WI38 (cell line): ENCODE results near the gene ACER1.

Experiments used
- H3K4me3 ChIP-seq: 2 replicates; pipeline ENCODE4 v1.5.1; 2011; ENCODE audit warnings: low read depth, mild to moderate bottlenecking, control low read depth, low read length
- CTCF ChIP-seq: IDR thresholded peaks from 2 replicates; pipeline ENCODE4 v1.5.1; 2012; ENCODE audit warnings: low read depth, mild to moderate bottlenecking, control low read depth, low read length

Gene ACER1

GRCh38 chr19:6375411-6376010 is 42.1 kb upstream of the ACER1 start, which contains the start of gene PSPN:
Gene PSPN, minus strand, starts transcription at chr19:6375933. Its CDS starts 84 bp downstream, at chr19:6375849.
- no peak within 1 kb of the TSS for H3K4me3 ChIP-seq
- no peak for TF ChIP-seq CTCF

DNA sequence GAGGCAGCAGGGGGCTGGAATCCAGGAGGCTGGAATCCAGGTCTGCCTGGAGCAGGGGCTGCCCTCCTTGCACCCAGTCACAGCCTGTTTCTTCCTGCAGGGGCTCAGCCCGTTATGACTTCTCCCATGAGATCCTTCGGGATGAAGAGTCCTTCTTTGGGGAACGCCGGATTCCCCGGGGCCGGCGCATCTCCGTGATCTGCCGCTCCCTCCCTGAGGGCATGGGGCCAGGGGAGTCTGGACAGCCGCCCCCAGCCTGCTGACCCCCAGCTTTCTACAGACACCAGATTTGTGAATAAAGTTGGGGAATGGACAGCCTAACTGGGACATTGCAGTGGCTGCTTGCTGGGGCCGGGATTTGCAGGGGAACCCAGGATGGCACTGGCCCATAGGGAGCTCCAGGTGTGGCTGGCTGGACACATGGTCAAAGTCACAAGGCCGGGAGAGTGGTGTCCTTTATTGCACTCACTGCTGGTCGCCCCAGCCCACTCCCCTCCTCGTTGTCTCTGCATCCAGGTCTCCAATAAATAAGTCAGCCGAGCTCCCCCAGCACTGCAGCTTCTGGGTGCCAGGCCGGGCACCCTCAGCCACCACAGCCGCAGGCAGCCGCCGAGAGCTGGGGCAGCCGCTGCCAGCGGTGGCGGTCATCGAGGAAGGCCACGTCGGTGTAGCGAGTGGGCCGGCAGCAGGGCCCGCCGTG is 41.4 kb upstream of the ACER1 start:
- H3K4me3 ChIP-seq, result no peak overlapping the region
- no peak for TF ChIP-seq CTCF

- no peak for TF ChIP-seq CTCF
- H3K4me3 ChIP-seq, result peak overlapping the region; percentile 54
Measured at GRCh38 chr19:6374161-6374709, 40.8 kb upstream of the ACER1 start.

DNA sequence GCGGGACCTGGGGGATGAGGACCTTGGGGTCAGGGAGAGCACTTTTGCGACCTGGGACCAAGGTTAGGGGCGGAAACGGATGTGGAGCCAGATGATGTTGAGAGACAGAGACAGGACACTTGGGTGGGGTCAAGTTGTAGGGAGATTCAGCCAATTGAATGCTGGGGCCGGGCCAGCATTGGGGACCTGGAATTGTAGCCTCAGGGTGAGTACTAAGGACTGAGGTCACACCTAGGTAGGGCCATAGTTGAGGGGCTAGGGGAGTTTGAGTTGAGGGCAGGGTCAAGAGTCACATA is 40.3 kb upstream of the ACER1 start:
- no peak for TF ChIP-seq CTCF
- H3K4me3 ChIP-seq, result peak overlapping the region; percentile 54

DNA sequence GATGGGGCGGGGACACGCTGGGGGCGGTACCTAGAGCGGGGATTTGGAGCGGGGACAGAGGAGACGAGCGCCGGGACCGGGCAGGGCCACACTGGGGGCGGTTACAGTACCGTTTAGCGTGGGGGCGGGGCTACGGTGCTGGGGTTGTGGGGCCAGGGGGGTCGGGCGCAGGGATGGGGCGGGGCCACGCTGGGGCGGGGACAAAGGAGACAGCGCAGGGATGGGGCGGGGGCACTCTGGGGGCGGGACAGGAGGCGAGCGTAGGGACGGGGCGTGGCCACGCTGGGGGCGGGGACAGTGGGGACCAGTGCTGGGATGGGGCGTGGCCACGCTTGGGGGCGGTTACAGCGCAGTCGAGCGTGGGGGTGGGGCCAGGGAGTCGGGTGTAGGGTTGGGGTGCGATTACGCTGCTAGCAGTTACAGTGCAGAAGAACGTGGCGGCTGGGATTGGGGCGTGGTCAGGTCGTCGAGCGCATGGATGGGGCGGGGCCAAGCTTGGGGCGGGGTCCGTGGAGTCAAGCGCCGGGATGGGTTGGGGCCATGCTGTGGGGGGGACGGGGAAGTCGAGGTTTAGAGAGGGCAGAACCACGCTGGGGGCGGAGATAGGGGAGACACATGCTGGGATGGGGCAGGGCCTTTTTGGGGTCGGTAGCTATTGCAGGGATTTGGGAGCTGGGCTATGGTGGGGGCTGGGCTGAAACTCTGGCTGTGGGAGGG is 39.8 kb upstream of the ACER1 start:
- no peak for TF ChIP-seq CTCF
- peak overlapping the region; percentile 75 for H3K4me3 ChIP-seq

DNA sequence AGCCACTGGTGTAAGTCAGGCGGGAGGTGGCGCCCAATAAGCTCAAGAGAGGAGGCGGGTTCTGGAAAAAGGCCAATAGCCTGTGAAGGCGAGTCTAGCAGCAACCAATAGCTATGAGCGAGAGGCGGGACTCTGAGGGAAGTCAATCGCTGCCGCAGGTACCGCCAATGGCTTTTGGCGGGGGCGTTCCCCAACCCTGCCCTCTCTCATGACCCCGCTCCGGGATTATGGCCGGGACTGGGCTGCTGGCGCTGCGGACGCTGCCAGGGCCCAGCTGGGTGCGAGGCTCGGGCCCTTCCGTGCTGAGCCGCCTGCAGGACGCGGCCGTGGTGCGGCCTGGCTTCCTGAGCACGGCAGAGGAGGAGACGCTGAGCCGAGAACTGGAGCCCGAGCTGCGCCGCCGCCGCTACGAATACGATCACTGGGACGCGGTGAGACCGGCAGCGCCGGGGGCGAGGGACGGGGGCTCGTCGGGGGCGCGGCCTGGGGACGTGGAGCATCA is 39.2 kb upstream of the ACER1 start, which contains the start of gene ALKBH7:
ALKBH7 (plus strand) TSS at position 201 of the 502 bp plus-strand sequence; CDS start at position 228, 27 bp downstream.
- TF ChIP-seq CTCF, result no peak
- H3K4me3 ChIP-seq, result peak within 1 kb of the TSS; percentile 75
